GM19467 (cell line): ENCODE measurements around the gene RASSF5.
"Not testable (repeated sequence)": the region's sequence is repeated elsewhere in the genome, so short reads cannot be mapped to it uniquely, and the experiment has no call there.

Experiments
- ATAC-seq: cut with Tn5 transposase; IDR thresholded peaks from one replicate; pipeline ENCODE4 v1.9.1; 2021; ENCODE audit warnings: mild to moderate bottlenecking, moderate library complexity; ENCODE audit not compliant: unreplicated experiment

RASSF5 gene

DNA sequence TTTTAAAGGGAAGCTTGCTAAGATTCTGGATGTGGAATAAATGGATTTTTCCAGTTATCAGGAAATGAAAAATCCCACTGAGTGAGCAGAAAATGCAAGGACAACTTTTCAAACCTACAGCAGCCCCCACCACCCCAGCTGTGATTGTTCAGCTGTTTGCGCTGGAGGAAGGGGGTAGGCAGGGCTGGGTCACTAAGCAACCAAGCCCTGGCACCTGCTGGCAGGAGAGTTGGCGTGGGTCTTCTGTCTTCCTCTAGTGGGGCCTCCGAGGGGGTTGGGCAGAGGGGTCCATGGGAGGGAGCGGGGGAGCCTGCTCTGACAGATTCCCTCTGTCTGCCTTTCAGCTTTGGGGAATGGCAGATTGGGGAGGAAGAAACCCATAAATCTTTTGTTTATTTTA, 59.7 kb downstream of the RASSF5 start:
- no peak for ATAC-seq

DNA sequence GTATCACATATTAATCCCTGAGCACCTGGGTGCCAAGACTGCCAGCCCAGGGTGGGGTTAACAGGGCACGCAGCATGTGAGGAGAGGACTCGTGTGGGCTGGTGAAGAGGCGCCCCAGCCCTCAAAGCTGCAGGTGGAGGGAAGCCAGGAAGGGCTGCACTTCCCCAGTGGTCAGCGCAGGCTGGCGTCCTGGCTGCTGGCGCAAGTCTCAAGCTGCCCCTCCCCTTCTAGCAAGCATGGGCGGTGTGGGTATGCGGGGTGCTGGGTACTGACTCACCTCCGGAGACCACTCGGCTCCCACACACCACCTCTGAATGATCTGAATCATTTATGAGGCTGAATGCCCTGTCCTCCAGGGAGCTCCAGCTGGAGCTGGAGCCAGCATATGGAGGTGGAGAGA, 60.9 kb downstream of the RASSF5 start:
- no peak for ATAC-seq

DNA sequence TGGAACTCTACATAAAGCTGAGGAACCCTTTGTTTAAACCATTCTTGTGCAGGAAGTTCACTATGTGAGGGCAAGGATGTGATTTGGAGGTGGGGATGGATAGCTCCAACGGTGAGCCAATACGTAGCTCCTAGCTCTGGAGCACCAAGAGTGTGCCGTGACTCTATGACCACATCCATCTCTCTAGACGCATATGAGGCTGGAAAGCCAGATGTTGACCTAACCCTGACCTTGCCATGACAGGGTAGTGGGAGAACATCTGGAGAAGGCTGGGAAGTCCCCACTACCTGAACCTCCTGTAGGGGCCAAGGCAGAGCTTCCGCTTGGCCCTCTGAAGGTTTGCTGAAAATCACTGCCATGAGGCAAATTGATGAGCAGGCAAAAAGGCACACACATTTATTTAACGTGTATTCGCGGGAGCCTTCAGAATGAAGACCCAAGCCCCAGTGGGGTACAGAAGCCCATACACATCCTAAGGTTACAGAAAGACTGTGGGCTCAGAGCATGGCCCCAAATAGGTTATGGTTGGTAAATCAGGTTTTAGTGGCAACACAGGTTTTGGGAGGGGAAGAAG, 61.5 kb downstream of the RASSF5 start:
- ATAC-seq: no peak

DNA sequence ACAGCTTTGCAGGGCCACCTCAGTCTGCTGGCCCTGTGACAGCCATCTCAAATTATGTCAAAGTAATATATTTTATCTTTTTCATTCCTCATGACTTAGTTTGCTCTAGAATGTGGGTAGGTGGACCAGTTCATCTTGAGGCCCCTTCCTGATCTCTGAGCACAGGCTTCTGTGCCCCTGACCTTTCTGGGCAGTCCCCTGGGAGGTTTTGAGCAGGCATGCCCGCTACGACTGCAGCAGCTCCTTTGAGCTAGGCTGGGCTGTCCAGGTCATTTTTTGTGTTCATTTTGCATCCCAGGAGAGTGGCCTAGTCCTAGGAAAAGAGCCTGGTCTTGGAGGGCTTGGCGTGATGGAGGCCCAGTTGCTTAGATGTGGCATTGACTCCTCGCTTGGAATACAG, 62.2 kb downstream of the RASSF5 start:
- ATAC-seq: no peak

DNA sequence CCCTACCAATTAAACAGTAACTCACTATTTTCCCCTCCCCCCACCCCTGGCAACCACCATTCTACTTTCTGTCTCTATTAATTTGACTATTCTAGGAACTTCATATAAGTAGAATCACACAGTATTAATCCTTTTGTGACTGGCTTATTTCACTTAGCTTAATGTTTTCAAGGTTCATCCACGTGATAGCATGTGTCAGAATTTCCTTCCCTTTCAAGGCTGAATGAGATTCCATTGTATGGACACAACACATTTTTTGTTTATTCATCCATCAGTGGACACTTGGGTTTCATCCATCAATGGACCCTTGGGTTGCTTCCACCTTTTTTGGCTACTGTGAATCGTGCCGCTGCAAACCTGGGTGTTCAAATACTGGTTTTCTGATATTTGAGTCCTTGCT, 63.2 kb downstream of the RASSF5 start:
- ATAC-seq: no peak

DNA sequence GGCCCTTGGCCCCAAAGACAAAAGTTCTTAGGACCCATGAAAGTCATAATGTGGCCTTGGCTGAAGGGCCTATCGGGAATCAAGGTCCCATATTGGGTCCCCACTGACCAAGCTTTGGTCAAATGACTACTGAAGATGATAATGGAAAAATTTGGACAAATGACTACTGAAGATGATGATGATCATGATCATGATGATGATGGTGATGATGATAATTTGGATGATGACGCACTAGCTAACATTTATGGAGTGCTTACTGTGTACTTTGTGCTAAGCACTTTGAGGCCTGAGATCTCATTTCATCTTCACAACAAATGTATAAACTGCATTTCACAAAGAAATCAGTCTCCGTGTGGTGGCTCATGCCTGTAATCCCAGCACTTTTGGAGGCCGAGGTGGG, 65.5 kb downstream of the RASSF5 start:
- ATAC-seq: no peak

DNA sequence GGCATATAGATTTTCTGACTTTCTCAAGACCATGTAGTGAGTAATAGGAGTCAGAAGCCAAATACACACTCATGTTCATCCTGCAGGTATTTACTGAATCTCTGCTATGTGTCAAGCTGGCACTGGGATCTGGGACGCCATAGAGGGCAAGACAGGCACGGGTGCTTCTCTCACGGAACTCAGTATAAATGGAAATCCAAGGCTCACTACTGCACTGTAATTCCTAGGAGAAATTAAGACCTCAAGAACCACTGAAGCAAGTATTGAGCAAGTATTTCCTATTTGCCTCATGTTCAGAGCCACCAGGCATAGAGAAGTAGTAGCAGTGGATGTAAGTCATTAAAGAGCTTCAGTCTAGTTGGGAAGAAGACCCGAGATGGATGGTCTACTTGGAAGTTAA, 66.0 kb downstream of the RASSF5 start:
- ATAC-seq: no peak

DNA sequence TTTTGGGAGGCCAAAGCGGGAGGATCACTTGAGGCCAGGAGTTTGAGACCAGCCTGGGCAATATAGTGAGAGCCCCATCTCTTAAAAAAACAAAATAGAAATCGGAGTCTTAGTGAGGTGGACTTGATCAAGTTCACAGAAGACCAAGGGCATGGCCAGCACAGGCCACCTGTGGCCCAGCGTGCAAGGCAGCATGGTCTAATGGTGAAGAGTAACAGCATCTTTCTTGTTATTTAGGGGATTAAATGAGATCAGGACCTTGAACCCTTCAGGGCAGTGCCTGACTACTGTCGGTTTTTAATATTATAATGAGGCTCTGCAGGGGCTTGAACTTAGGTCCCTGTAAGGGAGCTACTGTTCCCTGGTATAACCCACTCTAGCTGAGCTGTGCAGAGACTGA, 66.4 kb downstream of the RASSF5 start:
- ATAC-seq: no peak

DNA sequence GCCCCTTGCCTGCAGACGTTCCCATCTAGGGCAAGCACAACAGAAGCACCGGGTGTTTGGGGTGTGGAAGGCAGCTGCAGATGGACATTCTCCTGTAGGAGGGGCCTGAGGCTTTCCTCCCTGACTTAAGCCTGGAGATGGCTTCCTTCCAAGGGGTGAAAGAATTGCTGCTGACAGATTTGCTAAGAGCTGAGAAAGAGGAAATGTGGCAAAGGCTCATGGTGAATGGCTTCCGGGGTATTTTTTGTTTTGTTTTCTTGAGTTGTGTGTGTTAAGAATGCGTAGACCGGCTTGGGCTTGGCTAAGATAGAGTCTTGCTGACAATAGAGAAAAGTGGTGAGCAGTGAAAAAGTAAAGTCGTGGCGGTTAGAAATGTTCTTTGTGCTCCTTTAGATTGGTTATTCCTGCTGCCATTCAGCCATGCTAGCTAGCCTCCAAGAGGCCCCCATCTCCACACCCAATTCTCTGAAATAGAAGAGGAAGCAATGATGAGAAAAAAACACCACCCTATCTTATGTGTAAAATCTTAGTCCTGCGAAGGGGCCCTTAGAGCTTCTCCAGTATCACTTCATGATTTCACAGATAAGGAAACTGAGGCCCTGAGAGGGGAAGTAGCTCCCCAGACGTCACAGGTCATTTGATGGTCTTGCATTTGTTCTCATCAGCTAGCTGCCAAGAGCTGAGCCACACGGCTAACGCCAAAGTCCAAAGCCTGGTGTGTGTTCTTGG, 68.0 kb downstream of the RASSF5 start:
- no peak for ATAC-seq

DNA sequence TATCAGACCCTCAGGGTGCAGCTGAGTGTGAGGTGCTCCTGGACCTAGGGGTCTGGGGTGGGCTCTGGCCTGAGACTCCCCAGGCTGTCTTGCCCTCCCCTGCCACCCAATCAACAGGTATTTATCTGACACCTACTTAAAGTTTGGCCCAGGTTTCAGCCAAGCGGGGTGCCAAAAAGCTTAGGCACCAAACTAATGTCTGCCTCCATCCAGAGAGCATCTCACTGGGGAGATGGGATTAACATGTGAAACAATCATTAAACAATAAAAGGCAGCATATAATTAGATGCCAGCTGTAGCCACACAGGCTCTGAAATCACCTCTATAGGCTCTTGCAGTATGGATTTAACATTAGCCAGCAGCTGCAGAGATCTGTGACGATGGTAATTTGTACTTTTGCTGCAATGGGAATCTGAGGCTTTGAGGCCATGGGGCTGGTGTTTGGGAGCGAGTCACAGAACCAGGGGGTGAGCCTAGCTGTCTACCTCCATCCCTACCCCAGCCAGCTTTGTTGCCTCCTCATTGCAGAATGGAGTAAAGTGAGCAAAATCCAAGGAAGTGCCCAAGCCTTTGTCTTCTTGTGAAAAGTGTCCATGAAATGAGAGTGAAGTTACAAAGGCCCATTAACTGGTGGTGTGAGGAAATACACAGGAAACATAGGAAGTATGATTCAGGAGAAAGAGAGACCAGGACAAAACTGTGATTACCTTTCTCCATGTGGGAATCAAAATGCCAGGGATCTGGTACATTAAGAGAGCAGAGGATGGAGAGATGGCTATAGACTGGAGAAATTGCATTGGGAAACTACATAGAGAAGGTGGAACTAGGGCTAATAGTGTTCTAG, 68.8 kb downstream of the RASSF5 start:
- ATAC-seq: no peak

DNA sequence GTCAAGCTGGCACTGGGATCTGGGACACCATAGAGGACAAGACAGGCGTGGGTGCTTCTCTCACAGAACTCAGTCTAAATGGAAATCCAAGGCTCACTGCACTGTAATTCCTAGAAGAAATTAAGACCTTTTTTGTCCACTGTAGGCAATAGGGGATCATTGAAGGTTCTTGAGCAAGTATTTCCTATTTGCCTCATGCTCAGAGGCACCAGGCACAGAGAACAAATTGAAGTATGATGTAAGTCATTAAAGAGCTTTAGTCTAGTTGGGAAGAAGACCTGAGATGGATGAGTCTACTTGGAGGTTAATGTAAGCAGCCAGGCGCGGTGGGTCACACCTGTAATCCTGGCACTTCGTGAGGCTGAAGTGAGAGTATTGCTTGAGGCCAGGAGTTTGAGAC, 70.3 kb downstream of the RASSF5 start:
- ATAC-seq: no peak

DNA sequence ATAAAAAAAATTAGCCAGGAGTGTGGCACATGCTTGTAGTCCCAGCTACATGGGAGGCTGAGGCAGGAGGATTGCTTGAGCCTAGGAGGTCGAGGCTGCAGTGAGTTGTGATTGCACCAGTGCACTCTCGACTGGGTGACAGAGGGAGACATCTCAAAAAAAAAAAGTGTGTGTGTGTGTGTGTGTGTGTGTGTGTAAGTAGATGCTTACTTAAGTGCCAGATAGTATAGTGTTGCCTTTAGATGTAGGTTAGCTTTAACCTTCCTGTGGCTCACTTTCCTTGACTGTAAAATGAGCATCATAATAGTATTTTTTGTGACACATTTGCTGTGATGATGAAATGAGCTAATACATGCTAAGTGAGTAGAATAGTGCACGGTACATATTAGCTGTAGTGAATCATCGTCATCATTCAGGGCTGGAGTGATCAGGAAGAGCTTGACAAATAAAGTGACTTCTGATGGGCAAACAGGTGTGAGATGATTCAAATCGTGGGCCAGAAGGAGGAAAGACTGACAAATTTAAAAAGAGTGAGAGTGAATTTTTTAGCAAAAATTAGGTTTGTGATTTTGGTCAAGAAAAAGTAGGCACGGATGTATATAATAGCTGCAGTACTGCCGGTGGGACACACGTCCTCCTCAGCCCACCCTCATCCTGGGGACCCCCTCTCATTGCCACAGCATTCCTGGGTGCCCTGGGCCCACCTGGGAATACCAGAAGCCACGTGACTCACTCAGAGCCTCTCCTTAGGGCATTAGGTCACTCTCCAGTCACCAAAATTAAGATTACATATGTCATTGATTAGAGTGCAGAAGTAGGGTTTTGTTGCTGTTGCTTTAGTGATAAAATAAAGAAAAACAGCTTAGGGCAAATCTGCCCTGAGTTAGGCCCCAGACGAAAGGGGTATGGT, 71.0 kb downstream of the RASSF5 start:
- no peak for ATAC-seq

DNA sequence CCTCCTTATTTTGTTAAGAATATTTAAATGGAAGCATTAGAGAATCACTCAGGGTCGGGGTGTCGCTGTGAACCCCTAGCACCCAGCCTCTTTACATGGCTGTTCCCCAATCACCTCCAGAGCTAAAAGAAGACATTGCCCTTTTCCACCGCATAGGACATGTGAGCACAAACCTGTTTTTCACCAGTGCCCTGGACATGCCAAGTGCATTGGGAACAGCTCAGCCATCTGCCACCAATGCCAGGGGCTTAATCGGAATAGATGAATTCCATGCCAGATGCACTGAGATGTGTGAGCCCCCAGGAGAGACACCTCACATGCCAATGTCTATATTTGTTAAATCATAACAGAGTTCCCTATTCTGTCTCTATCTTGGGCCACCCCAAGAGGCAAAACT, 71.6 kb downstream of the RASSF5 start:
- no peak for ATAC-seq

DNA sequence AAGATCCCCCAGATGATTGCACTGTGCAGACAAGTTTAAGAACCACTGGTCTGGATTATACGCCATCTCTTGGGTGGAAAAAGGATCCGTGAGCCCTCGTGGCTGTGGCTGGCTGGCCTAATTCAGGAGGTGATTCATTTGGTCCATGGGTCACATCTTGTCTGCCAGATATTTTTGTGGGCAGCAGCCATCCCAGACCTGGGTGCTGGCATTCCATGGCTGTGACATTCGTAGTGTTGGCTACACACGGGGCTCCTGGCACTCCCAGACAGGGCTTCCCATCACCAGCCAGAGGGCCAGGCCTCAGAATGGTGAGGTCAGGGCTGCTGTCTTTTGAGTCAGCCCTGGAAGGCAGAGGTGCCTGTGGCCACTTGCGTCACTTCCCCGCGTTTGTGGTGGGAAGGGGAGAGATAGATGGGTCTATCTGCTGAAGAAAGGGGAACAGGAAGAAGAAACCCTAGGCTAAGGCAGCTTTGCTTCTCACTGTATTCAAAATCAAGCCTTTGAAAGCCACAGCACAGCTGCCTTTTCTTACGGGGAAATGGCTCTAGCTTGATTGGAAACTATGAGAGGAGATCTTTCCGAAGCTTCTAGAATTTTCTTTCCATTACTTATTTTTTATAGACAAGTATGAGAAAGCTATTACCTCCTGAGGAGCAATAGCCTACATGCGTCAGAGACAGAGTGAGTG, 72.6 kb downstream of the RASSF5 start:
- peak; percentile 77 for ATAC-seq

DNA sequence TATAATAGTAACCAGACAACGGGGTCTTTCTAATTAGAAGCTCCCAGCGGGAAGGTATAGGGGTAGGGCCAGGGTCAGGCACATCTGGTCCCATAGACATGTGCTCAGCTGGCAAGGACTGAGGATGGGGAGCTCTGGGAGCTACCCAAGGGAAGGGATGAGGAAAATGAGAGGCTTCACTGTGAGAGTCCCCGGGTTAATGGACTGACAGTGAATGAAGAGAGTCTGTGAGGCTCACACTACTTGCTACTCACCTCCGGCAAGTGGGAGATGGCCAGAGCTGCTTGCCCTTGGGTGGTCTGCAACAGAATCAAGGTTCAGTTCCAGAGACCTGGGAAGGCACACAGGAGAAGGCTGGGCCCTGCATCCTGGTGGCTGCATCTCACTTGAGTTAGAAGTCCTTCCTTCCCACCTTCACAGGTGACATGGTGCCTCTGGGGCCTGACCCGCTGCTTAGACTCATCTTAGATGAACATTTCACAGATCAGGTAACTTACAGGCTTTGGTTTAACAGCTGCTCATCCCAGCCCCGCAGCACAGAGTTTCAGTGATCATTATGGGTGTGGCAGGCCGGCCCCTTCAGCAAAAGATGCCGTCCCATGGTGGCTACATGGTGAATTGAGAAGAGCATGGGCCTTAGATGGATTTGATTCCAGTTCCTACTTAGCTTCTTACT, 73.2 kb downstream of the RASSF5 start:
- no peak for ATAC-seq

DNA sequence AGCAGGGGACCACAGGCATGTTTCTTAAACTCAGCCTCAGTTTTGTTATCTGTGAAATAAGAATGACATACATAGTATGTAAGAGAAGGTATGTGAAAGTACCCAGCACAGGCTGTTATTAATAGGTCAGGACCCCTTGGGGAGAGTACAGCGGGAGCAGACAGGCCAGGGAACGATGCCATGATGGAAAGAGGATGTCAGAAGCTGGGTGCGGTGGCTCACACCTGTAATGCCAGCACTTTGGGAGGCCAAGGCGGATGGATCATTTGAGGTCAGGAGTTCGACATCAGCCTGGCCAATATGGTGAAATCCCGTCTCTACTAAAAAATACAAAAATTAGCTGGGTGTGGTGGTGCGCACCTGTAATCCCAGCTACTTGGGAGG, 73.8 kb downstream of the RASSF5 start:
- not testable (repeated sequence) for ATAC-seq

DNA sequence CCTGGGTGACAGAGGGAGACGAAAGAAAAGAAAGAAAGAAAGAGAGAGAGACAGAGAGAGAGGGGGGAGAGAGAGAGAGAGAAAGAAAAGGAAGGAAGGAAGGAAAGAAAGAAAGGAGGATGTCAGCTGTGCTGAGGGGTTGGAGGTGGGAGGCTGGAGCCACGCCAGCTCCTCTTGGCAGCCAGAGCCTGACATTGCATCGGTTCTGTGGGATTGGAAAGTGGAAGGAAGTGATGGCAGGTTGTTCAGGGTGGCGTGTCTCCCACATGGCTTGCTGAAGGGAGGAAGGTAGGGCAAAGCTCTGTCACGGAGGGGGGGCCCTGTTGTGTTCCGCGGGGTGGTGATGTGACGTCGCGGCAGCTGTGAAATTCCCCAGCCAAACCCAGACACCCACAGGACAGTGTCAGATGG, 74.2 kb downstream of the RASSF5 start:
- no peak for ATAC-seq

DNA sequence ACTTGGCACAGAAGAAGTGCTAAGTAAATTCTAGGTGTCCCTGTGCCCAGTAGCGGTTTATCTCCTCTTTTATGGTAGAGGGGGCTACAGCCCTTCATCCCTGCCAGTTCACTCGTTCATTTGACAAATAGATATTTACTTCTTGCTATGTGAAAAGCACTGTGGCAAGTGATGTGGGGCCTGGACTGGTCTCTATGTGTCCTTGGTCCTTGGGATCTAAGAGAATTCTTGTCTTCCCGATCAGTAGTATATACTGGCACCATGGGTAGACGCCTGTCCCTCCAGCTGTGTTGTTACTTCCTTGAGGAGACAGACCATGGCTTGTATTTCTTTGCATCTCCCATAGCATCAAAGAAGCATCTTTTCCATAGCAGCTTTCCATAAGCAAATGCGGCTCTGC, 75.2 kb downstream of the RASSF5 start:
- no peak for ATAC-seq

DNA sequence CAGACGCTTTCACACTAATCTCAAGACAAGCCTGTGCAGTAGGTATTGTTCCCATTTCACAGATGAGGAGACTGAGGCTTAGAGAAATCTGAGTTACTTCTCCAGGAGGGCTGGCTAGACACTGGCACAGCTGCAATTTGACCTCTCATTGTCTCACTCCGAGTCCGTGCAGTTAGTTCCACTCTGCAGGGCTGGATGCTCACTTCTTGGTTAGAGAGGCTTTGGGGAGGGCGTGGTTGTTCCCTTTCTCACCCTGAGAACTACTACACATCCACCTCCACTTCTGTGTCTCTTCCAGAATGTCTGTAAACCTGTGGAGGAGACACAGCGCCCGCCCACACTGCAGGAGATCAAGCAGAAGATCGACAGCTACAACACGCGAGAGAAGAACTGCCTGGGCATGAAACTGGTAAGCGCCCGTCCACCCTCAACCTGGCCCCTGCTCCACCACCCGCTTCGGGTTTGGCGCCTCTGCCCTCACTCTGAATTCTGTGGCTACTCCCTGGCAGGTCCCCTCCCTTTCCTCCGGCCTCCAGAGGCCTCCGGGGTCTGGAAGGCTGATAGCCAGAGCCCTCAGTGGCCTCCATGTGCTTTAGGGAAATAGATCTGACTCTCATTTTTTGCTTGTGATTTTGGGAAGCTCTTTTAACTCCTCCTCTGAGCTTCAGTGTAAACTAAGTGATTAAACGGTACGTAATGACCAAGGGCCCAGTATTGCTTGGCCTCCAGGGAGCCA, 75.8 kb downstream of the RASSF5 start:
- ATAC-seq: no peak
